WTC11 (cell line): ENCODE results near the gene CCSER1. TPM values are rescaled to one million over a fixed set of nuclear protein-coding genes. Genes with fewer than 3 reads are reported as not detected.

Source experiments
- ETV6 ChIP-seq: sonication (generic); formaldehyde crosslinking; IDR thresholded peaks from 2 replicates; pipeline ENCODE4 v1.8.1; 2022; ENCODE audit warnings: mild to moderate bottlenecking, missing genetic modification reagents
- PRRX2 ChIP-seq: fragments of 250-450 bp; sonication (Bioruptor Pico); IDR thresholded peaks from 2 replicates; pipeline ENCODE4 v1.8.0; 2021; ENCODE audit warnings: mild to moderate bottlenecking
- ZNF121 ChIP-seq: sonication (generic); formaldehyde crosslinking; IDR thresholded peaks from 2 replicates; pipeline ENCODE4 v1.8.0; 2023; ENCODE audit warnings: missing genetic modification reagents
- ZNF416 ChIP-seq: fragments of 250-450 bp; sonication (Bioruptor Pico); IDR thresholded peaks from 2 replicates; pipeline ENCODE4 v1.9.0; 2021; ENCODE audit warnings: mild to moderate bottlenecking, inconsistent platforms
- total RNA-seq: library from RNA; stranded (reverse); gene quantifications from 3 replicates; pipeline ENCODE4 v1.2.3, GENCODE V29; 2021
- TF ChIP-seq, protein P1 (sequence below): sonication (generic); formaldehyde crosslinking; IDR thresholded peaks from 2 replicates; pipeline ENCODE4 v1.8.0; 2022; ENCODE audit warnings: mild to moderate bottlenecking, missing genetic modification reagents
- TF ChIP-seq, protein P2 (sequence below): sonication (generic); formaldehyde crosslinking; conservative IDR thresholded peaks from 2 replicates; pipeline ENCODE4 v1.8.1; 2023; ENCODE audit warnings: mild to moderate bottlenecking, low read depth, missing genetic modification reagents, moderate library complexity
- TF ChIP-seq, protein P3 (sequence below): sonication (generic); formaldehyde crosslinking; IDR thresholded peaks from 2 replicates; pipeline ENCODE4 v1.8.0; 2022; ENCODE audit warnings: missing genetic modification reagents
- TF ChIP-seq, protein P4 (sequence below): sonication (generic); formaldehyde crosslinking; IDR thresholded peaks from 2 replicates; pipeline ENCODE4 v1.8.1; 2023; ENCODE audit warnings: mild to moderate bottlenecking, missing genetic modification reagents, borderline replicate concordance
- TF ChIP-seq, protein P5 (sequence below): sonication (generic); formaldehyde crosslinking; IDR thresholded peaks from 2 replicates; pipeline ENCODE4 v1.8.0; 2023; ENCODE audit warnings: missing genetic modification reagents, mild to moderate bottlenecking, borderline replicate concordance
- TF ChIP-seq, protein P6 (sequence below): sonication (generic); formaldehyde crosslinking; IDR thresholded peaks from 2 replicates; pipeline ENCODE4 v1.8.1; 2022; ENCODE audit warnings: mild to moderate bottlenecking, missing genetic modification reagents, moderate library complexity, borderline replicate concordance
- TF ChIP-seq, protein P7 (sequence below): fragments of 250-450 bp; sonication (Bioruptor Pico); IDR thresholded peaks from 2 replicates; pipeline ENCODE4 v2.1.2; 2022; ENCODE audit warnings: mild to moderate bottlenecking, moderate library complexity

Gene CCSER1
- total RNA-seq, 1 experiment from 2014 or later, result 0.87 TPM

DNA sequence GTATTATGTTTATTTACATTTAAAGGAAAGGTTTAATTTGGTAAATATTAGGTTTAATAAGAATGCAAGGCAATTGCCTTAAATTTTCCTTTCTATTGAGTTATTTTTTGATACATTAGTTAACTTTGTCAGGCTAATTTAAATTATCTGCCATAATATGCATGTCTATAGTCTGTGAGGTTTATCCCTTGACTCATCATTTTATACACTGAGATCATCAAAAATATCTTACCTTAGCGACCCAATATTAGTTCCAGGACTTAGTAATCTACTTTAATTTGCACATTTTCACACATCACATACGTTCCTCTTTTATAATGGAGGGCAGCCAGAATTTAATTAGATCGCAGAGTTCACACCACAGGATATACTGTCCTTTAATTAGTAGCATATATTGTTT is 1177.1 kb downstream of the CCSER1 start (continued):
- TF ChIP-seq ZNF121 (CRISPR knock-in tag), result no peak
- TF ChIP-seq, protein P1, sequence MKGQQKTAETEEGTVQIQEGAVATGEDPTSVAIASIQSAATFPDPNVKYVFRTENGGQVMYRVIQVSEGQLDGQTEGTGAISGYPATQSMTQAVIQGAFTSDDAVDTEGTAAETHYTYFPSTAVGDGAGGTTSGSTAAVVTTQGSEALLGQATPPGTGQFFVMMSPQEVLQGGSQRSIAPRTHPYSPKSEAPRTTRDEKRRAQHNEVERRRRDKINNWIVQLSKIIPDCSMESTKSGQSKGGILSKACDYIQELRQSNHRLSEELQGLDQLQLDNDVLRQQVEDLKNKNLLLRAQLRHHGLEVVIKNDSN (CRISPR knock-in tag), result no peak
- TF ChIP-seq, protein P2, sequence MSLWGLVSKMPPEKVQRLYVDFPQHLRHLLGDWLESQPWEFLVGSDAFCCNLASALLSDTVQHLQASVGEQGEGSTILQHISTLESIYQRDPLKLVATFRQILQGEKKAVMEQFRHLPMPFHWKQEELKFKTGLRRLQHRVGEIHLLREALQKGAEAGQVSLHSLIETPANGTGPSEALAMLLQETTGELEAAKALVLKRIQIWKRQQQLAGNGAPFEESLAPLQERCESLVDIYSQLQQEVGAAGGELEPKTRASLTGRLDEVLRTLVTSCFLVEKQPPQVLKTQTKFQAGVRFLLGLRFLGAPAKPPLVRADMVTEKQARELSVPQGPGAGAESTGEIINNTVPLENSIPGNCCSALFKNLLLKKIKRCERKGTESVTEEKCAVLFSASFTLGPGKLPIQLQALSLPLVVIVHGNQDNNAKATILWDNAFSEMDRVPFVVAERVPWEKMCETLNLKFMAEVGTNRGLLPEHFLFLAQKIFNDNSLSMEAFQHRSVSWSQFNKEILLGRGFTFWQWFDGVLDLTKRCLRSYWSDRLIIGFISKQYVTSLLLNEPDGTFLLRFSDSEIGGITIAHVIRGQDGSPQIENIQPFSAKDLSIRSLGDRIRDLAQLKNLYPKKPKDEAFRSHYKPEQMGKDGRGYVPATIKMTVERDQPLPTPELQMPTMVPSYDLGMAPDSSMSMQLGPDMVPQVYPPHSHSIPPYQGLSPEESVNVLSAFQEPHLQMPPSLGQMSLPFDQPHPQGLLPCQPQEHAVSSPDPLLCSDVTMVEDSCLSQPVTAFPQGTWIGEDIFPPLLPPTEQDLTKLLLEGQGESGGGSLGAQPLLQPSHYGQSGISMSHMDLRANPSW, result no peak
- TF ChIP-seq, protein P3, sequence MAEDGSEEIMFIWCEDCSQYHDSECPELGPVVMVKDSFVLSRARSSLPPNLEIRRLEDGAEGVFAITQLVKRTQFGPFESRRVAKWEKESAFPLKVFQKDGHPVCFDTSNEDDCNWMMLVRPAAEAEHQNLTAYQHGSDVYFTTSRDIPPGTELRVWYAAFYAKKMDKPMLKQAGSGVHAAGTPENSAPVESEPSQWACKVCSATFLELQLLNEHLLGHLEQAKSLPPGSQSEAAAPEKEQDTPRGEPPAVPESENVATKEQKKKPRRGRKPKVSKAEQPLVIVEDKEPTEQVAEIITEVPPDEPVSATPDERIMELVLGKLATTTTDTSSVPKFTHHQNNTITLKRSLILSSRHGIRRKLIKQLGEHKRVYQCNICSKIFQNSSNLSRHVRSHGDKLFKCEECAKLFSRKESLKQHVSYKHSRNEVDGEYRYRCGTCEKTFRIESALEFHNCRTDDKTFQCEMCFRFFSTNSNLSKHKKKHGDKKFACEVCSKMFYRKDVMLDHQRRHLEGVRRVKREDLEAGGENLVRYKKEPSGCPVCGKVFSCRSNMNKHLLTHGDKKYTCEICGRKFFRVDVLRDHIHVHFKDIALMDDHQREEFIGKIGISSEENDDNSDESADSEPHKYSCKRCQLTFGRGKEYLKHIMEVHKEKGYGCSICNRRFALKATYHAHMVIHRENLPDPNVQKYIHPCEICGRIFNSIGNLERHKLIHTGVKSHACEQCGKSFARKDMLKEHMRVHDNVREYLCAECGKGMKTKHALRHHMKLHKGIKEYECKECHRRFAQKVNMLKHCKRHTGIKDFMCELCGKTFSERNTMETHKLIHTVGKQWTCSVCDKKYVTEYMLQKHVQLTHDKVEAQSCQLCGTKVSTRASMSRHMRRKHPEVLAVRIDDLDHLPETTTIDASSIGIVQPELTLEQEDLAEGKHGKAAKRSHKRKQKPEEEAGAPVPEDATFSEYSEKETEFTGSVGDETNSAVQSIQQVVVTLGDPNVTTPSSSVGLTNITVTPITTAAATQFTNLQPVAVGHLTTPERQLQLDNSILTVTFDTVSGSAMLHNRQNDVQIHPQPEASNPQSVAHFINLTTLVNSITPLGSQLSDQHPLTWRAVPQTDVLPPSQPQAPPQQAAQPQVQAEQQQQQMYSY (CRISPR knock-in tag), result no peak
- TF ChIP-seq, protein P4, sequence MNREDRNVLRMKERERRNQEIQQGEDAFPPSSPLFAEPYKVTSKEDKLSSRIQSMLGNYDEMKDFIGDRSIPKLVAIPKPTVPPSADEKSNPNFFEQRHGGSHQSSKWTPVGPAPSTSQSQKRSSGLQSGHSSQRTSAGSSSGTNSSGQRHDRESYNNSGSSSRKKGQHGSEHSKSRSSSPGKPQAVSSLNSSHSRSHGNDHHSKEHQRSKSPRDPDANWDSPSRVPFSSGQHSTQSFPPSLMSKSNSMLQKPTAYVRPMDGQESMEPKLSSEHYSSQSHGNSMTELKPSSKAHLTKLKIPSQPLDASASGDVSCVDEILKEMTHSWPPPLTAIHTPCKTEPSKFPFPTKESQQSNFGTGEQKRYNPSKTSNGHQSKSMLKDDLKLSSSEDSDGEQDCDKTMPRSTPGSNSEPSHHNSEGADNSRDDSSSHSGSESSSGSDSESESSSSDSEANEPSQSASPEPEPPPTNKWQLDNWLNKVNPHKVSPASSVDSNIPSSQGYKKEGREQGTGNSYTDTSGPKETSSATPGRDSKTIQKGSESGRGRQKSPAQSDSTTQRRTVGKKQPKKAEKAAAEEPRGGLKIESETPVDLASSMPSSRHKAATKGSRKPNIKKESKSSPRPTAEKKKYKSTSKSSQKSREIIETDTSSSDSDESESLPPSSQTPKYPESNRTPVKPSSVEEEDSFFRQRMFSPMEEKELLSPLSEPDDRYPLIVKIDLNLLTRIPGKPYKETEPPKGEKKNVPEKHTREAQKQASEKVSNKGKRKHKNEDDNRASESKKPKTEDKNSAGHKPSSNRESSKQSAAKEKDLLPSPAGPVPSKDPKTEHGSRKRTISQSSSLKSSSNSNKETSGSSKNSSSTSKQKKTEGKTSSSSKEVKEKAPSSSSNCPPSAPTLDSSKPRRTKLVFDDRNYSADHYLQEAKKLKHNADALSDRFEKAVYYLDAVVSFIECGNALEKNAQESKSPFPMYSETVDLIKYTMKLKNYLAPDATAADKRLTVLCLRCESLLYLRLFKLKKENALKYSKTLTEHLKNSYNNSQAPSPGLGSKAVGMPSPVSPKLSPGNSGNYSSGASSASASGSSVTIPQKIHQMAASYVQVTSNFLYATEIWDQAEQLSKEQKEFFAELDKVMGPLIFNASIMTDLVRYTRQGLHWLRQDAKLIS (CRISPR knock-in tag), result no peak
- TF ChIP-seq ZNF416 (CRISPR knock-in tag), result no peak
- TF ChIP-seq, protein P5, sequence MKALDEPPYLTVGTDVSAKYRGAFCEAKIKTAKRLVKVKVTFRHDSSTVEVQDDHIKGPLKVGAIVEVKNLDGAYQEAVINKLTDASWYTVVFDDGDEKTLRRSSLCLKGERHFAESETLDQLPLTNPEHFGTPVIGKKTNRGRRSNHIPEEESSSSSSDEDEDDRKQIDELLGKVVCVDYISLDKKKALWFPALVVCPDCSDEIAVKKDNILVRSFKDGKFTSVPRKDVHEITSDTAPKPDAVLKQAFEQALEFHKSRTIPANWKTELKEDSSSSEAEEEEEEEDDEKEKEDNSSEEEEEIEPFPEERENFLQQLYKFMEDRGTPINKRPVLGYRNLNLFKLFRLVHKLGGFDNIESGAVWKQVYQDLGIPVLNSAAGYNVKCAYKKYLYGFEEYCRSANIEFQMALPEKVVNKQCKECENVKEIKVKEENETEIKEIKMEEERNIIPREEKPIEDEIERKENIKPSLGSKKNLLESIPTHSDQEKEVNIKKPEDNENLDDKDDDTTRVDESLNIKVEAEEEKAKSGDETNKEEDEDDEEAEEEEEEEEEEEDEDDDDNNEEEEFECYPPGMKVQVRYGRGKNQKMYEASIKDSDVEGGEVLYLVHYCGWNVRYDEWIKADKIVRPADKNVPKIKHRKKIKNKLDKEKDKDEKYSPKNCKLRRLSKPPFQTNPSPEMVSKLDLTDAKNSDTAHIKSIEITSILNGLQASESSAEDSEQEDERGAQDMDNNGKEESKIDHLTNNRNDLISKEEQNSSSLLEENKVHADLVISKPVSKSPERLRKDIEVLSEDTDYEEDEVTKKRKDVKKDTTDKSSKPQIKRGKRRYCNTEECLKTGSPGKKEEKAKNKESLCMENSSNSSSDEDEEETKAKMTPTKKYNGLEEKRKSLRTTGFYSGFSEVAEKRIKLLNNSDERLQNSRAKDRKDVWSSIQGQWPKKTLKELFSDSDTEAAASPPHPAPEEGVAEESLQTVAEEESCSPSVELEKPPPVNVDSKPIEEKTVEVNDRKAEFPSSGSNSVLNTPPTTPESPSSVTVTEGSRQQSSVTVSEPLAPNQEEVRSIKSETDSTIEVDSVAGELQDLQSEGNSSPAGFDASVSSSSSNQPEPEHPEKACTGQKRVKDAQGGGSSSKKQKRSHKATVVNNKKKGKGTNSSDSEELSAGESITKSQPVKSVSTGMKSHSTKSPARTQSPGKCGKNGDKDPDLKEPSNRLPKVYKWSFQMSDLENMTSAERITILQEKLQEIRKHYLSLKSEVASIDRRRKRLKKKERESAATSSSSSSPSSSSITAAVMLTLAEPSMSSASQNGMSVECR (CRISPR knock-in tag), result no peak
- TF ChIP-seq PRRX2 (CRISPR knock-in tag), result no peak
- TF ChIP-seq, protein P6, sequence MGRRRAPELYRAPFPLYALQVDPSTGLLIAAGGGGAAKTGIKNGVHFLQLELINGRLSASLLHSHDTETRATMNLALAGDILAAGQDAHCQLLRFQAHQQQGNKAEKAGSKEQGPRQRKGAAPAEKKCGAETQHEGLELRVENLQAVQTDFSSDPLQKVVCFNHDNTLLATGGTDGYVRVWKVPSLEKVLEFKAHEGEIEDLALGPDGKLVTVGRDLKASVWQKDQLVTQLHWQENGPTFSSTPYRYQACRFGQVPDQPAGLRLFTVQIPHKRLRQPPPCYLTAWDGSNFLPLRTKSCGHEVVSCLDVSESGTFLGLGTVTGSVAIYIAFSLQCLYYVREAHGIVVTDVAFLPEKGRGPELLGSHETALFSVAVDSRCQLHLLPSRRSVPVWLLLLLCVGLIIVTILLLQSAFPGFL (CRISPR knock-in tag), result no peak
- TF ChIP-seq, protein P7, sequence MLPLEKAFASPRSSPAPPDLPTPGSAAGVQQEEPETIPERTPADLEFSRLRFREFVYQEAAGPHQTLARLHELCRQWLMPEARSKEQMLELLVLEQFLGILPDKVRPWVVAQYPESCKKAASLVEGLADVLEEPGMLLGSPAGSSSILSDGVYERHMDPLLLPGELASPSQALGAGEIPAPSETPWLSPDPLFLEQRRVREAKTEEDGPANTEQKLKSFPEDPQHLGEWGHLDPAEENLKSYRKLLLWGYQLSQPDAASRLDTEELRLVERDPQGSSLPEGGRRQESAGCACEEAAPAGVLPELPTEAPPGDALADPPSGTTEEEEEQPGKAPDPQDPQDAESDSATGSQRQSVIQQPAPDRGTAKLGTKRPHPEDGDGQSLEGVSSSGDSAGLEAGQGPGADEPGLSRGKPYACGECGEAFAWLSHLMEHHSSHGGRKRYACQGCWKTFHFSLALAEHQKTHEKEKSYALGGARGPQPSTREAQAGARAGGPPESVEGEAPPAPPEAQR, result no peak
- no peak for TF ChIP-seq ETV6 (CRISPR knock-in tag)
